ENCODE measurements around the gene MRPL19.

Gene MRPL19

DNA sequence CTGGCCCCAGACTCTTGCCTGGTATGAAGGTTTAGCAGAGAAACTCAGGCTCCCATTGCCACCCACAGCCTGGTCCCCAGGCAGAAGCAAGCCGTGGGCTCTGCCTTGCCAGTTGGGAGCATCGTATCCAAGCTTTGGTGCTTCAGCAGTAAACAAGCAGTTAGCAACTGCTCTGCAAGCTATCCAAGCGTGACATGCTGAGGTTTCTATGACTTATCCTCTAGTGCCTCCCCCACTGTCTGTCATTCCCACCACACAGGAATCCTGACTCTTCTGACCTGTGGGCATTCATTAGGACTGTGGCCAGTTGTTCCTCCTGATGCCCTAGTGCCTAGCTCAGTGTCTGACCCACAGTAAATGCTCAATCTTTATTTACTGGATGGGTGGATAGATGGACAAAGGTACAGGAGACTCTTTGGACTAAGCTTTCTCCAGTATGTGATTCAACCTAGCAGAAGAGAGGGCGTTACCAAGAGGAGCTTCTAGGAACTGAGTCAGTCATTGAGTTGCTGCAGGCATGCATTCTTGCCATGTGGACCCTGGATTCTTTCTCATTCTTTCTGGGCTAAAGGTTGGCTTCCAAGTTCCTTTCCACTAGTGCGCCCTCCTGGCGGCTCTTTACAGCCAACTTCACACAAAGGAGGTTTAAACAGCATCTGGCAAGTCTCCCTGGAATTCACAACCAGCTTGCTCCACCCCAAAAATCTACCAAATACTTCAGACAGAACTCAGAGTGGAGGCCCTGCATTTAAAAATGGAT, 40.6 kb upstream of the MRPL19 start:
- Histone ChIP-seq H4K8ac (ENCODE audit: low read depth, low read length) (no peak overlapping the region), H2AFZ (ENCODE audit: low read length) (peak overlapping the region; percentile 19), H2BK12ac (ENCODE audit: low read length) (no peak overlapping the region), H3K9me3 (replicated peaks in 1 of 2; ENCODE audit: control insufficient read depth in 2 of 2, insufficient read depth in 1 of 2, low read depth in 1 of 2, low read length in 2 of 2) (peaks cover 0 to 2% of the 10 kb centered on the region in 2 donors), H3K14ac (ENCODE audit: low read length) (no peak overlapping the region), H2BK5ac (ENCODE audit: low read length) (no peak overlapping the region), H3K23ac (ENCODE audit: low read depth, low read length, poor library complexity) (no peak overlapping the region), H2BK15ac (ENCODE audit: low read length) (no peak overlapping the region), H3K18ac (ENCODE audit: low read length) (no peak overlapping the region), H3K4me2 (ENCODE audit: insufficient read depth, low read length, poor library complexity, severe bottlenecking) (no peak overlapping the region), H3K4me3 (ENCODE audit: low read length in 2 of 2) (no peak overlapping the region), H2AK5ac (ENCODE audit: low read depth, low read length) (no peak overlapping the region), H3K27ac (replicated peaks; ENCODE audit: low read length) (no peak overlapping the region), H4K91ac (ENCODE audit: low read depth, low read length, poor library complexity) (no peak overlapping the region), H3K4me1 (ENCODE audit: control insufficient read depth in 2 of 2, insufficient read depth in 1 of 2, low read depth in 1 of 2, low read length in 2 of 2) (peaks cover 6 to 23% of the 10 kb centered on the region in 2 donors), H3K4ac (ENCODE audit: low read length) (no peak overlapping the region), H3K9ac (ENCODE audit: low read depth, low read length, poor library complexity) (no peak overlapping the region), H3K36me3 (replicated peaks in 1 of 2; ENCODE audit: control insufficient read depth in 2 of 2, insufficient read depth in 2 of 2, low read length in 2 of 2) (no peaks in the 10 kb centered on the region), H2BK120ac (ENCODE audit: low read depth, low read length) (no peak overlapping the region), H3K79me1 (ENCODE audit: low read depth, low read length) (no peaks in the 10 kb centered on the region), H3K27me3 (ENCODE audit: control insufficient read depth in 3 of 3, insufficient read depth in 3 of 3, low read depth in 1 of 3, low read length in 3 of 3) (no peaks in the 10 kb centered on the region)
- no CpG with 5 or more reads among the region's 6 CpGs for WGBS, 2 donors (ENCODE audit: extremely low coverage in 2 of 2, insufficient read length in 2 of 2, insufficient replicate concordance in 1 of 2)
- no peak for DNase-seq (ENCODE audit: low spot score)

GRCh38 chr2:75606761-75607399, 39.7 kb upstream of the MRPL19 start:
- no CpG with 5 or more reads among the region's 8 CpGs for WGBS, 2 donors (ENCODE audit: extremely low coverage in 2 of 2, insufficient read length in 2 of 2, insufficient replicate concordance in 1 of 2)
- no peak for DNase-seq (ENCODE audit: low spot score)
- H3K79me1 ChIP-seq (ENCODE audit: low read depth, low read length): no peaks in the 10 kb centered on the region
- H3K27ac ChIP-seq (replicated peaks; ENCODE audit: low read length): no peak overlapping the region
- H3K18ac ChIP-seq (ENCODE audit: low read length): no peak overlapping the region
- no peak overlapping the region for H3K9ac ChIP-seq (ENCODE audit: low read depth, low read length, poor library complexity)
- H4K8ac ChIP-seq (ENCODE audit: low read depth, low read length): no peak overlapping the region
- no peak overlapping the region for H2BK15ac ChIP-seq (ENCODE audit: low read length)
- peaks cover 6 to 23% of the 10 kb centered on the region in 2 donors for H3K4me1 ChIP-seq (ENCODE audit: control insufficient read depth in 2 of 2, insufficient read depth in 1 of 2, low read depth in 1 of 2, low read length in 2 of 2)
- no peak overlapping the region for H4K91ac ChIP-seq (ENCODE audit: low read depth, low read length, poor library complexity)
- H3K14ac ChIP-seq (ENCODE audit: low read length): no peak overlapping the region
- H3K27me3 ChIP-seq (ENCODE audit: control insufficient read depth in 3 of 3, insufficient read depth in 3 of 3, low read depth in 1 of 3, low read length in 3 of 3): no peaks in the 10 kb centered on the region
- H2AK5ac ChIP-seq (ENCODE audit: low read depth, low read length): no peak overlapping the region
- no peak overlapping the region for H2BK120ac ChIP-seq (ENCODE audit: low read depth, low read length)
- H3K36me3 ChIP-seq (replicated peaks in 1 of 2; ENCODE audit: control insufficient read depth in 2 of 2, insufficient read depth in 2 of 2, low read length in 2 of 2): no peaks in the 10 kb centered on the region
- H3K23ac ChIP-seq (ENCODE audit: low read depth, low read length, poor library complexity): no peak overlapping the region
- H3K9me3 ChIP-seq (replicated peaks in 1 of 2; ENCODE audit: control insufficient read depth in 2 of 2, insufficient read depth in 1 of 2, low read depth in 1 of 2, low read length in 2 of 2): peaks cover 0 to 4% of the 10 kb centered on the region in 2 donors
- H3K4me2 ChIP-seq (ENCODE audit: insufficient read depth, low read length, poor library complexity, severe bottlenecking): no peak overlapping the region
- peak overlapping the region; percentile 19 for H2AFZ ChIP-seq (ENCODE audit: low read length)
- H2BK12ac ChIP-seq (ENCODE audit: low read length): no peak overlapping the region
- H2BK5ac ChIP-seq (ENCODE audit: low read length): no peak overlapping the region
- H3K4ac ChIP-seq (ENCODE audit: low read length): no peak overlapping the region
- no peak overlapping the region for H3K4me3 ChIP-seq (ENCODE audit: low read length in 2 of 2)

- Histone ChIP-seq H2AK5ac (ENCODE audit: low read depth, low read length) (no peak overlapping the region), H2AFZ (ENCODE audit: low read length) (no peak overlapping the region), H4K8ac (ENCODE audit: low read depth, low read length) (no peak overlapping the region), H3K18ac (ENCODE audit: low read length) (no peak overlapping the region), H2BK12ac (ENCODE audit: low read length) (no peak overlapping the region), H3K4me3 (ENCODE audit: low read length in 2 of 2) (no peak overlapping the region), H3K4me2 (ENCODE audit: insufficient read depth, low read length, poor library complexity, severe bottlenecking) (no peak overlapping the region), H4K91ac (ENCODE audit: low read depth, low read length, poor library complexity) (no peak overlapping the region), H3K27ac (replicated peaks; ENCODE audit: low read length) (no peak overlapping the region), H3K9me3 (replicated peaks in 1 of 2; ENCODE audit: control insufficient read depth in 2 of 2, insufficient read depth in 1 of 2, low read depth in 1 of 2, low read length in 2 of 2) (peaks cover 0 to 4% of the 10 kb centered on the region in 2 donors), H3K79me1 (ENCODE audit: low read depth, low read length) (no peaks in the 10 kb centered on the region), H3K36me3 (replicated peaks in 1 of 2; ENCODE audit: control insufficient read depth in 2 of 2, insufficient read depth in 2 of 2, low read length in 2 of 2) (no peaks in the 10 kb centered on the region), H2BK5ac (ENCODE audit: low read length) (no peak overlapping the region), H3K14ac (ENCODE audit: low read length) (no peak overlapping the region), H3K4ac (ENCODE audit: low read length) (no peak overlapping the region), H3K27me3 (ENCODE audit: control insufficient read depth in 3 of 3, insufficient read depth in 3 of 3, low read depth in 1 of 3, low read length in 3 of 3) (no peaks in the 10 kb centered on the region), H3K4me1 (ENCODE audit: control insufficient read depth in 2 of 2, insufficient read depth in 1 of 2, low read depth in 1 of 2, low read length in 2 of 2) (peaks cover 7 to 24% of the 10 kb centered on the region in 2 donors), H2BK120ac (ENCODE audit: low read depth, low read length) (no peak overlapping the region), H2BK15ac (ENCODE audit: low read length) (no peak overlapping the region), H3K23ac (ENCODE audit: low read depth, low read length, poor library complexity) (no peak overlapping the region), H3K9ac (ENCODE audit: low read depth, low read length, poor library complexity) (no peak overlapping the region)
- no CpG with 5 or more reads among the region's 3 CpGs for WGBS, 2 donors (ENCODE audit: extremely low coverage in 2 of 2, insufficient read length in 2 of 2, insufficient replicate concordance in 1 of 2)
- no peak for DNase-seq (ENCODE audit: low spot score)
Observed at GRCh38 chr2:75607400-75607798, 39.2 kb upstream of the MRPL19 start.

DNA sequence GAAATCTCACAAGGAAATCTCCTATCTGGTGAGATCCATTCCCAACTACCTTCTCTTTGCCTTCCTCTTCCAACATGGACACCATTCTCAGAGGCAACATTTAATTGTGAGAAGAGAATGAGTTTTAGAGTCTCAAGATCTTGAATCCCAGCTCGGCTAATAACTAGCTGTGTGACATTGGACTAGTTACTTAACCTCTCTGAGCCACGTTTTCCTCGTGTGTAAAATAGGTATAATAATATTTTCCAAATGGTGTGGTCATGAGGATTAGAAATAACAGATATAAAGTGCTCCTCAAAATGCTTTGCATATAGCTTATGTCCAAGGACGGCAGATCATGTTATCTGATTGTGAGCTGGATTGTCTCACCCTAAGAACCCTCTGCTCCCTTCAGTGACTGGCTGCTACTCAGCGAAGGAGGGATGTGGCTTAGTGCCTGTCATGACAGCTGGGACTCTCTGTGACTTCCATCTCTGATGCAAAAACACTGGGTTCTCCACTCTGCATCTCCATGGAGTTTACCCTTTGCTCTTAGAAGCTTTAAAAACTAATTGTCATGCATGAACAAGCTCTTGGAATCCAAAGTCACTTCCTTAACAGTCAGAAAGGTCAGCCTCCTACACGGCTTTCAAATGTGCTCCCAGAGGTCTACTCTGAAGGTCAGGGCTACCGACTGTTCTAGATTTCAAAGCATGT, 38.4 kb upstream of the MRPL19 start:
- DNase-seq (ENCODE audit: low spot score): peak; percentile 52
- Histone ChIP-seq H4K91ac (ENCODE audit: low read depth, low read length, poor library complexity) (no peak overlapping the region), H3K27ac (replicated peaks; ENCODE audit: low read length) (no peak overlapping the region), H3K9me3 (replicated peaks in 1 of 2; ENCODE audit: control insufficient read depth in 2 of 2, insufficient read depth in 1 of 2, low read depth in 1 of 2, low read length in 2 of 2) (peaks cover 0 to 4% of the 10 kb centered on the region in 2 donors), H2AK5ac (ENCODE audit: low read depth, low read length) (no peak overlapping the region), H3K4me1 (ENCODE audit: control insufficient read depth in 2 of 2, insufficient read depth in 1 of 2, low read depth in 1 of 2, low read length in 2 of 2) (peaks cover 12 to 28% of the 10 kb centered on the region in 2 donors), H3K18ac (ENCODE audit: low read length) (no peak overlapping the region), H3K4me3 (ENCODE audit: low read length in 2 of 2) (no peak overlapping the region), H3K27me3 (ENCODE audit: control insufficient read depth in 3 of 3, insufficient read depth in 3 of 3, low read depth in 1 of 3, low read length in 3 of 3) (no peaks in the 10 kb centered on the region), H3K23ac (ENCODE audit: low read depth, low read length, poor library complexity) (no peak overlapping the region), H2BK5ac (ENCODE audit: low read length) (no peak overlapping the region), H2BK15ac (ENCODE audit: low read length) (no peak overlapping the region), H3K79me1 (ENCODE audit: low read depth, low read length) (no peaks in the 10 kb centered on the region), H2BK120ac (ENCODE audit: low read depth, low read length) (no peak overlapping the region), H4K8ac (ENCODE audit: low read depth, low read length) (no peak overlapping the region), H2BK12ac (ENCODE audit: low read length) (no peak overlapping the region), H3K4ac (ENCODE audit: low read length) (no peak overlapping the region), H2AFZ (ENCODE audit: low read length) (no peak overlapping the region), H3K9ac (ENCODE audit: low read depth, low read length, poor library complexity) (no peak overlapping the region), H3K36me3 (replicated peaks in 1 of 2; ENCODE audit: control insufficient read depth in 2 of 2, insufficient read depth in 2 of 2, low read length in 2 of 2) (no peaks in the 10 kb centered on the region), H3K4me2 (ENCODE audit: insufficient read depth, low read length, poor library complexity, severe bottlenecking) (peak overlapping the region; percentile 80), H3K14ac (ENCODE audit: low read length) (no peak overlapping the region)
- no CpG with 5 or more reads among the region's 7 CpGs for WGBS, 2 donors (ENCODE audit: extremely low coverage in 2 of 2, insufficient read length in 2 of 2, insufficient replicate concordance in 1 of 2)

Measured in neuronal stem cell (in vitro differentiated cells).